ENCODE results near the gene EMP1. TPM values are rescaled to one million over a fixed set of nuclear protein-coding genes. Genes with fewer than 3 reads are reported as not detected.

Gene EMP1
- total RNA-seq, 4 donors from 2014 or later: 48.9 to 345 (median 163) TPM

DNA sequence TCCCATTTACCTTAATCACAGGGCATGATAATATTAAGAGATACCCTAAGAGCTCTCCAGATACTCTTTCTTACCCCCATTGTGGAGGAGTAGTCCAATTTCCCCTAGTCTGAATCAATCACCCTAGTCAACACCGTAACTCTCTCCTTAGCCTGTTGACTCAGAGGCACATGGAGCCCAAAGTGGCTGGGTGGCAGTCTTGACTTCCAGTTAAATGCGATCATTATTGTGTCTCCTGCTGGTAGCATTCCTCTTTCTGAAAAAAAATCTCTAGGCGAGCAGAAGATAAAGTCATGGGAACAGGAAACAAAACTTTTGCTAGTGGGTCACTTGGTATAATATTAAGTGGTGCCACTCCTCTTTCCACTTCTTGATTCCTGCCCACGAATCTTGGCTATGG is 46.4 kb downstream of the EMP1 start:
- intact Hi-C loops (cut with DNase I; ENCODE audit: low total_unique reads): no loop called here
- TF ChIP-seq POLR2A (IDR thresholded peaks at IDR 0.05): no peak
- TF ChIP-seq, protein P1, sequence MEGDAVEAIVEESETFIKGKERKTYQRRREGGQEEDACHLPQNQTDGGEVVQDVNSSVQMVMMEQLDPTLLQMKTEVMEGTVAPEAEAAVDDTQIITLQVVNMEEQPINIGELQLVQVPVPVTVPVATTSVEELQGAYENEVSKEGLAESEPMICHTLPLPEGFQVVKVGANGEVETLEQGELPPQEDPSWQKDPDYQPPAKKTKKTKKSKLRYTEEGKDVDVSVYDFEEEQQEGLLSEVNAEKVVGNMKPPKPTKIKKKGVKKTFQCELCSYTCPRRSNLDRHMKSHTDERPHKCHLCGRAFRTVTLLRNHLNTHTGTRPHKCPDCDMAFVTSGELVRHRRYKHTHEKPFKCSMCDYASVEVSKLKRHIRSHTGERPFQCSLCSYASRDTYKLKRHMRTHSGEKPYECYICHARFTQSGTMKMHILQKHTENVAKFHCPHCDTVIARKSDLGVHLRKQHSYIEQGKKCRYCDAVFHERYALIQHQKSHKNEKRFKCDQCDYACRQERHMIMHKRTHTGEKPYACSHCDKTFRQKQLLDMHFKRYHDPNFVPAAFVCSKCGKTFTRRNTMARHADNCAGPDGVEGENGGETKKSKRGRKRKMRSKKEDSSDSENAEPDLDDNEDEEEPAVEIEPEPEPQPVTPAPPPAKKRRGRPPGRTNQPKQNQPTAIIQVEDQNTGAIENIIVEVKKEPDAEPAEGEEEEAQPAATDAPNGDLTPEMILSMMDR (IDR thresholded peaks at IDR 0.05): no peak
- no peaks in the 10 kb centered on the region for H3K27me3 ChIP-seq
- no peak for DNase-seq
- no peak overlapping the region for H3K27ac ChIP-seq
- no peaks in the 10 kb centered on the region for H3K4me1 ChIP-seq
- H3K4me3 ChIP-seq: no peak overlapping the region
- no peaks in the 10 kb centered on the region for H3K9me3 ChIP-seq
- H3K36me3 ChIP-seq: no peaks in the 10 kb centered on the region

GRCh38 chr12:13243516-13244070 is 47.1 kb downstream of the EMP1 start:
- intact Hi-C loops (cut with DNase I; ENCODE audit: low total_unique reads): no loop called here

GRCh38 chr12:13247596-13247995 is 51.1 kb downstream of the EMP1 start:
- intact Hi-C loops (cut with DNase I; ENCODE audit: low total_unique reads): no loop called here
- Histone ChIP-seq H3K27me3 (no peaks in the 10 kb centered on the region), H3K4me3 (no peak overlapping the region), H3K4me1 (no peaks in the 10 kb centered on the region), H3K27ac (no peak overlapping the region), H3K9me3 (no peaks in the 10 kb centered on the region), H3K36me3 (no peaks in the 10 kb centered on the region)
- DNase-seq: no peak
- TF ChIP-seq, protein P1 (IDR thresholded peaks at IDR 0.05): no peak
- no peak for TF ChIP-seq POLR2A (IDR thresholded peaks at IDR 0.05)

More at GRCh38 chr12:13243516-13244070, 47.1 kb downstream of the EMP1 start:
- no peak for DNase-seq
- TF ChIP-seq, protein P1 (IDR thresholded peaks at IDR 0.05): no peak
- no peak for TF ChIP-seq POLR2A (IDR thresholded peaks at IDR 0.05)
- no peaks in the 10 kb centered on the region for H3K9me3 ChIP-seq
- no peaks in the 10 kb centered on the region for H3K27me3 ChIP-seq
- H3K4me1 ChIP-seq: no peaks in the 10 kb centered on the region
- no peak overlapping the region for H3K4me3 ChIP-seq
- no peaks in the 10 kb centered on the region for H3K36me3 ChIP-seq
- H3K27ac ChIP-seq: no peak overlapping the region

GRCh38 chr12:13248964-13249363 is 52.4 kb downstream of the EMP1 start:
- H3K9me3 ChIP-seq: no peaks in the 10 kb centered on the region
- H3K4me3 ChIP-seq: no peak overlapping the region
- DNase-seq: no peak
- no peaks in the 10 kb centered on the region for H3K4me1 ChIP-seq
- no peaks in the 10 kb centered on the region for H3K27me3 ChIP-seq
- TF ChIP-seq, protein P1 (IDR thresholded peaks at IDR 0.05): no peak
- no peak for TF ChIP-seq POLR2A (IDR thresholded peaks at IDR 0.05)
- intact Hi-C loops (cut with DNase I; ENCODE audit: low total_unique reads): no loop called here
- H3K27ac ChIP-seq: no peak overlapping the region
- H3K36me3 ChIP-seq: no peaks in the 10 kb centered on the region

GRCh38 chr12:13250416-13250815 is 53.9 kb downstream of the EMP1 start:
- intact Hi-C loops (cut with DNase I; ENCODE audit: low total_unique reads): no loop called here
- no peak overlapping the region for H3K27ac ChIP-seq
- H3K36me3 ChIP-seq: no peaks in the 10 kb centered on the region
- no peaks in the 10 kb centered on the region for H3K27me3 ChIP-seq
- no peak overlapping the region for H3K4me3 ChIP-seq
- no peaks in the 10 kb centered on the region for H3K4me1 ChIP-seq
- DNase-seq: no peak
- H3K9me3 ChIP-seq: no peaks in the 10 kb centered on the region
- no peak for TF ChIP-seq POLR2A (IDR thresholded peaks at IDR 0.05)
- TF ChIP-seq, protein P1 (IDR thresholded peaks at IDR 0.05): no peak
